ENCODE measurements around the gene DCST2.

Gene DCST2

DNA sequence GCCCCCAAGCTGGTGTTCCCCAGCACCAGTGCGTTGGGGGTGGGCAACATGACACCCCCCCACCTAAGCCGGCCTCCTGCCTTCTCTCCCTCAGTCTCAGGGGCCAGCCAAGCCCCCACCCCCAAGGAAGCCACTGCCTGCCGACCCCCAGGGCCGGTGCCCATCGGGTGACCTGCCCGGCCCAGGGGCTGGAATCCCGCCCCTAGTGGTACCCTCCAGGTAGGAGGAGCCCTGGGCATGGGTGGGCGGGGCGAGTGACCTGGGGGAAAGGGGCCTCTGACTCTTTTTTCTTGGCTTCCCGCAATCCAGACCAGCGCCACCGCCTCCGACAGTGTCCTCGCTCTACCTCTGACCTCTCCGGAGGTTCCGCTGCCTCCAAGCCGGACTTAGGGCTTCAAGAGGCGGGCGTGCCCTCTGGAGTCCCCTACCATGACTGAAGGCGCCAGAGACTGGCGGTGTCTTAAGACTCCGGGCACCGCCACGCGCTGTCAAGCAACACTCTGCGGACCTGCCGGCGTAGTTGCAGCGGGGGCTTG lies 28.6 kb upstream of the DCST2 start:
- peaks cover 52% of the 10 kb centered on the region for H3K36me3 ChIP-seq (ENCODE audit: insufficient read depth, insufficient read length, low read length)
- H3K4me1 ChIP-seq (ENCODE audit: insufficient read depth, insufficient read length), result peaks cover 20% of the 10 kb centered on the region
- DNase-seq (ENCODE audit: low read depth, low spot score), result no peak
- TF ChIP-seq YY1 (IDR thresholded peaks at IDR 0.05; ENCODE audit: insufficient read depth, insufficient read length), result no peak
- no peak for TF ChIP-seq SUZ12 (IDR thresholded peaks at IDR 0.05; ENCODE audit: extremely low read depth, insufficient read depth, insufficient read length)
- no peak for TF ChIP-seq ZNF274 (IDR thresholded peaks at IDR 0.05; ENCODE audit: low read depth, low read length)
- H3K4me3 ChIP-seq (ENCODE audit: insufficient read length, low read depth), result peak overlapping the region; percentile 93
- peaks cover 8% of the 10 kb centered on the region; the same call in 1 of the 2 replicates for H3K9me3 ChIP-seq (ENCODE audit: insufficient read depth, low read length)
- peaks cover 6% of the 10 kb centered on the region for H3K27me3 ChIP-seq (ENCODE audit: insufficient read depth, insufficient read length)
- H3K9ac ChIP-seq (ENCODE audit: insufficient read length, low read depth), result peak overlapping the region; percentile 59

DNA sequence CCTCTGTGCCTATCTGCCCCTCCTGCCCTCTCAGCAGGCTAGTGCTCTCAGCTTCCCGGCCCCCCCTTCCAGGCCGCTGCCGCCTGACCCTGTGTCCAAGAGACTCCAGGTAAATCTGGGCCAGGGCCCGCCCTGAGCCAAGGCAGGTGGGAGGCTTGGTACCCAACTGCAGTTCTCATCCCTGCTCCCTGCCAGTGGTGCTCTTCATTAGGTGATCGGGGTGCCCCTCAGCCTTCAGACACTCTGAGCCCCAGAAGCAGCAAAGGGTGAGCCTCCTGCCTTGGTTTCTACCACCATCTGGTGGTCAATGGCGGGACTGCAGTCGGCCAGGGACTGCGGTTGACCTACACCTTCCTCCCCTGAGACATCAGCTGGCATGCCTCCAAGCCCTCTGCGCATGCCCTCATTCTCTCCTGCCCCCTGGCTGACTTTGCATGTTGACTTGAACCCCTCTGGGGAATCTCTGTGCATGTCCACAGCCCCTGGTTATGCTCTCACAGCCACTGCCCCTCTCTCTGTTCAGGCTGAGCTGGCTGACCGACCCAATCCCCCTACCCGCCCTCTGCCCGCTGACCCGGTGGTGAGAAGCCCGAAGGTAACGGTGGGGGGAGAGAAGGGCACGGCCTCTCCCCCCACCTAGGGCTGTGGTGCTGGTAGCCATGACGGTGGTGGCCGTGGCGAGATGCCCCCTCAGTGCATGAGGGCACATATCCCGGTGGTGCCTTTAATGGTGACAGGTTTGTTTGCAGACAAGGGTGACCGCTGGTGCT lies 28.0 kb upstream of the DCST2 start:
- Histone ChIP-seq H3K4me3 (ENCODE audit: insufficient read length, low read depth) (no peak overlapping the region), H3K9ac (ENCODE audit: insufficient read length, low read depth) (peak overlapping the region; percentile 12)

GRCh38 chr1:155060736-155061135 lies 27.2 kb upstream of the DCST2 start:
- Histone ChIP-seq H3K27me3 (ENCODE audit: insufficient read depth, insufficient read length) (peaks cover 6% of the 10 kb centered on the region), H3K9ac (ENCODE audit: insufficient read length, low read depth) (peak overlapping the region; percentile 12), H3K36me3 (ENCODE audit: insufficient read depth, insufficient read length, low read length) (peaks cover 55% of the 10 kb centered on the region), H3K9me3 (ENCODE audit: insufficient read depth, low read length) (peaks cover 8% of the 10 kb centered on the region; the same call in 1 of the 2 replicates), H3K4me3 (ENCODE audit: insufficient read length, low read depth) (no peak overlapping the region), H3K4me1 (ENCODE audit: insufficient read depth, insufficient read length) (peaks cover 20% of the 10 kb centered on the region)
- TF ChIP-seq ZNF274 (IDR thresholded peaks at IDR 0.05; ENCODE audit: low read depth, low read length), result no peak
- TF ChIP-seq YY1 (IDR thresholded peaks at IDR 0.05; ENCODE audit: insufficient read depth, insufficient read length), result no peak
- TF ChIP-seq SUZ12 (IDR thresholded peaks at IDR 0.05; ENCODE audit: extremely low read depth, insufficient read depth, insufficient read length), result no peak
- DNase-seq (ENCODE audit: low read depth, low spot score), result no peak

More for the DNA sequence above, 28.0 kb upstream of the DCST2 start:
- peaks cover 6% of the 10 kb centered on the region for H3K27me3 ChIP-seq (ENCODE audit: insufficient read depth, insufficient read length)
- TF ChIP-seq YY1 (IDR thresholded peaks at IDR 0.05; ENCODE audit: insufficient read depth, insufficient read length) (no peak), SUZ12 (IDR thresholded peaks at IDR 0.05; ENCODE audit: extremely low read depth, insufficient read depth, insufficient read length) (no peak), ZNF274 (IDR thresholded peaks at IDR 0.05; ENCODE audit: low read depth, low read length) (no peak)
- H3K4me1 ChIP-seq (ENCODE audit: insufficient read depth, insufficient read length), result peaks cover 20% of the 10 kb centered on the region
- peaks cover 52% of the 10 kb centered on the region for H3K36me3 ChIP-seq (ENCODE audit: insufficient read depth, insufficient read length, low read length)
- H3K9me3 ChIP-seq (ENCODE audit: insufficient read depth, low read length), result peaks cover 8% of the 10 kb centered on the region; the same call in 1 of the 2 replicates
- DNase-seq (ENCODE audit: low read depth, low spot score), result peak; percentile 90

DNA sequence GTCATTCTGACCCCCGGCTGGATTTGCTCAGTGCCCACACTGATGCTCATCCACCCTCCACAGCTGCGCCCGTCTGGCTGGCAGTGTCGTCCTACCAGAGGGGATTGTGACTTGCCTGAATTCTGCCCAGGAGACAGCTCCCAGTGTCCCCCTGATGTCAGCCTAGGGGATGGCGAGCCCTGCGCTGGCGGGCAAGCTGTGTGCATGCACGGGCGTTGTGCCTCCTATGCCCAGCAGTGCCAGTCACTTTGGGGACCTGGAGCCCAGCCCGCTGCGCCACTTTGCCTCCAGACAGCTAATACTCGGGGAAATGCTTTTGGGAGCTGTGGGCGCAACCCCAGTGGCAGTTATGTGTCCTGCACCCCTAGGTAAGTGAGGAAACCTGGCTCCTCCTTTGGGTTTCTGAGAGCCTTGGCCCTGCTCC lies 24.2 kb upstream of the DCST2 start:
- peaks cover 8% of the 10 kb centered on the region; the same call in 1 of the 2 replicates for H3K9me3 ChIP-seq (ENCODE audit: insufficient read depth, low read length)
- no peak overlapping the region for H3K9ac ChIP-seq (ENCODE audit: insufficient read length, low read depth)
- DNase-seq (ENCODE audit: low read depth, low spot score), result no peak
- peaks cover 2% of the 10 kb centered on the region for H3K27me3 ChIP-seq (ENCODE audit: insufficient read depth, insufficient read length)
- no peak overlapping the region for H3K4me3 ChIP-seq (ENCODE audit: insufficient read length, low read depth)
- peaks cover 75% of the 10 kb centered on the region for H3K36me3 ChIP-seq (ENCODE audit: insufficient read depth, insufficient read length, low read length)
- peaks cover 12% of the 10 kb centered on the region for H3K4me1 ChIP-seq (ENCODE audit: insufficient read depth, insufficient read length)
- TF ChIP-seq SUZ12 (IDR thresholded peaks at IDR 0.05; ENCODE audit: extremely low read depth, insufficient read depth, insufficient read length) (no peak), YY1 (IDR thresholded peaks at IDR 0.05; ENCODE audit: insufficient read depth, insufficient read length) (no peak), ZNF274 (IDR thresholded peaks at IDR 0.05; ENCODE audit: low read depth, low read length) (no peak)

- peaks cover 75% of the 10 kb centered on the region for H3K36me3 ChIP-seq (ENCODE audit: insufficient read depth, insufficient read length, low read length)
- peaks cover 13% of the 10 kb centered on the region for H3K4me1 ChIP-seq (ENCODE audit: insufficient read depth, insufficient read length)
- no peak overlapping the region for H3K9ac ChIP-seq (ENCODE audit: insufficient read length, low read depth)
- DNase-seq (ENCODE audit: low read depth, low spot score), result no peak
- peaks cover 8% of the 10 kb centered on the region for H3K27me3 ChIP-seq (ENCODE audit: insufficient read depth, insufficient read length)
- no peak overlapping the region for H3K4me3 ChIP-seq (ENCODE audit: insufficient read length, low read depth)
- TF ChIP-seq SUZ12 (IDR thresholded peaks at IDR 0.05; ENCODE audit: extremely low read depth, insufficient read depth, insufficient read length) (no peak), YY1 (IDR thresholded peaks at IDR 0.05; ENCODE audit: insufficient read depth, insufficient read length) (no peak), ZNF274 (IDR thresholded peaks at IDR 0.05; ENCODE audit: low read depth, low read length) (no peak)
- peaks cover 8% of the 10 kb centered on the region; the same call in 1 of the 2 replicates for H3K9me3 ChIP-seq (ENCODE audit: insufficient read depth, low read length)
Measured at GRCh38 chr1:155057104-155057503, 23.5 kb upstream of the DCST2 start.

GRCh38 chr1:155053531-155054105 lies 20.0 kb upstream of the DCST2 start:
- TF ChIP-seq SUZ12 (IDR thresholded peaks at IDR 0.05; ENCODE audit: extremely low read depth, insufficient read depth, insufficient read length), result no peak
- no peak for TF ChIP-seq YY1 (IDR thresholded peaks at IDR 0.05; ENCODE audit: insufficient read depth, insufficient read length)
- no peak for TF ChIP-seq ZNF274 (IDR thresholded peaks at IDR 0.05; ENCODE audit: low read depth, low read length)
- H3K4me3 ChIP-seq (ENCODE audit: insufficient read length, low read depth), result no peak overlapping the region
- H3K27me3 ChIP-seq (ENCODE audit: insufficient read depth, insufficient read length), result peaks cover 18% of the 10 kb centered on the region
- no peak overlapping the region for H3K9ac ChIP-seq (ENCODE audit: insufficient read length, low read depth)
- H3K36me3 ChIP-seq (ENCODE audit: insufficient read depth, insufficient read length, low read length), result peaks cover 55% of the 10 kb centered on the region
- peaks cover 21% of the 10 kb centered on the region for H3K4me1 ChIP-seq (ENCODE audit: insufficient read depth, insufficient read length)
- no peak for DNase-seq (ENCODE audit: low read depth, low spot score)
- peaks cover 8% of the 10 kb centered on the region; the same call in 1 of the 2 replicates for H3K9me3 ChIP-seq (ENCODE audit: insufficient read depth, low read length)
